Endodermal cell (in vitro differentiated cells): Measurements from ENCODE around the gene PCDHGB7. TPM values are rescaled to one million over a fixed set of nuclear protein-coding genes. Genes with fewer than 3 reads are reported as not detected.
"Not testable (repeated sequence)": the region's sequence is repeated elsewhere in the genome, so short reads cannot be mapped to it uniquely, and the experiment has no call there.

Experiments
- DNase-seq: peaks from one replicate; pipeline ENCODE4 v3.0.0-alpha.2; 2017
- H3K27ac ChIP-seq: 2 replicates; pipeline ENCODE4 v1.5.1; 2013; ENCODE audit warnings: mild to moderate bottlenecking, low read depth, low read length, moderate library complexity
- H3K27me3 ChIP-seq: 2 replicates; pipeline ENCODE4 v1.6.1; 2013; ENCODE audit warnings: mild to moderate bottlenecking, low read length, moderate library complexity; ENCODE audit not compliant: insufficient read depth, control insufficient read depth, poor library complexity, severe bottlenecking
- H3K36me3 ChIP-seq: 2 replicates; pipeline ENCODE4 v1.7.0; 2013; ENCODE audit warnings: mild to moderate bottlenecking, low read length, moderate library complexity; ENCODE audit not compliant: control insufficient read depth, insufficient read depth
- H3K4me1 ChIP-seq: one replicate; pipeline ENCODE4 v1.7.0; 2013; ENCODE audit warnings: low read length; ENCODE audit not compliant: control insufficient read depth, insufficient read depth
- H3K4me3 ChIP-seq: 2 replicates; pipeline ENCODE4 v1.5.1; 2013; ENCODE audit warnings: mild to moderate bottlenecking, low read length, moderate library complexity
- H3K9ac ChIP-seq: 2 replicates; pipeline ENCODE4 v1.6.1; 2013; ENCODE audit warnings: mild to moderate bottlenecking, low read length, moderate library complexity; ENCODE audit not compliant: poor library complexity, severe bottlenecking; ENCODE audit errors: extremely low read depth
- H3K9me3 ChIP-seq: 2 replicates; pipeline ENCODE4 v1.6.1; 2013; ENCODE audit warnings: mild to moderate bottlenecking, low read length, moderate library complexity; ENCODE audit not compliant: control insufficient read depth
- H3K27ac Mint-ChIP-seq: 2 replicates; pipeline ENCODE4 v1.8.0; 2020; ENCODE audit warnings: mixed read lengths
- H3K27me3 Mint-ChIP-seq: 2 replicates; pipeline ENCODE4 v1.8.0; 2021; ENCODE audit warnings: mild to moderate bottlenecking, mixed read lengths; ENCODE audit not compliant: insufficient read depth
- H3K36me3 Mint-ChIP-seq: 2 replicates; pipeline ENCODE4 v1.8.0; 2020; ENCODE audit warnings: low read depth, mixed read lengths
- H3K4me1 Mint-ChIP-seq: 2 replicates; pipeline ENCODE4 v1.8.0; 2020; ENCODE audit warnings: mixed read lengths
- H3K4me3 Mint-ChIP-seq: 2 replicates; pipeline ENCODE4 v1.8.0; 2020; ENCODE audit warnings: mild to moderate bottlenecking, moderate library complexity, mixed read lengths
- H3K9me3 Mint-ChIP-seq: 2 replicates; pipeline ENCODE4 v1.8.0; 2020; ENCODE audit warnings: mild to moderate bottlenecking, mixed read lengths
- CTCF ChIP-seq: fragments of 200-600 bp; sonication (generic); conservative IDR thresholded peaks from 2 replicates; pipeline ENCODE4 v1.5.0; 2021; ENCODE audit warnings: antibody characterized with exemption, mild to moderate bottlenecking
- WGBS, 2 experiments: methylation state at CpG; one replicate each; pipeline versions ENCODE4 v1.1.5 to v1.1.7; 2013; ENCODE audit warnings: missing lambda C conversion rate in 2 of 2, mixed read lengths in 1 of 2; ENCODE audit not compliant: insufficient coverage in 1 of 2, insufficient read length in 1 of 2; 5-methylcytosine and 5-hydroxymethylcytosine counted together
- total RNA-seq, 2 donors: library from RNA; stranded (reverse); fragmentation: NEBNext Ultra II Directional in 1 of 2; extraction: Animal tissue kit (Norgen Biotek cat#: 25700) in 1 of 2; gene quantifications; 2 replicates in 1 of 2; 3 replicates in 1 of 2; pipeline ENCODE4 v1.2.1, GENCODE V29; 2021

PCDHGB7 gene
- total RNA-seq, 2 donors from 2014 or later: 15.3 to 19.3 TPM

GRCh38 chr5:141427783-141428426, 10.4 kb downstream of the PCDHGB7 start:
- H3K27ac Mint-ChIP-seq: no peak overlapping the region
- H3K27ac ChIP-seq: no peak overlapping the region
- no peak for TF ChIP-seq CTCF
- H3K27me3 ChIP-seq: no peaks in the 10 kb centered on the region
- H3K36me3 Mint-ChIP-seq: peaks cover 70% of the 10 kb centered on the region
- H3K9me3 ChIP-seq: peaks cover 75% of the 10 kb centered on the region
- peaks cover 66% of the 10 kb centered on the region for H3K9me3 Mint-ChIP-seq
- WGBS, 2 experiments: 95 to 96% methylated on average over 44 to 53 of the region's 53 CpGs
- H3K4me1 Mint-ChIP-seq: no peaks in the 10 kb centered on the region
- H3K36me3 ChIP-seq: no peaks in the 10 kb centered on the region
- H3K27me3 Mint-ChIP-seq: no peaks in the 10 kb centered on the region
- H3K9ac ChIP-seq: no peak overlapping the region
- no peak for DNase-seq
- no peak overlapping the region for H3K4me3 Mint-ChIP-seq
- no peaks in the 10 kb centered on the region for H3K4me1 ChIP-seq
- H3K4me3 ChIP-seq: no peak overlapping the region

DNA sequence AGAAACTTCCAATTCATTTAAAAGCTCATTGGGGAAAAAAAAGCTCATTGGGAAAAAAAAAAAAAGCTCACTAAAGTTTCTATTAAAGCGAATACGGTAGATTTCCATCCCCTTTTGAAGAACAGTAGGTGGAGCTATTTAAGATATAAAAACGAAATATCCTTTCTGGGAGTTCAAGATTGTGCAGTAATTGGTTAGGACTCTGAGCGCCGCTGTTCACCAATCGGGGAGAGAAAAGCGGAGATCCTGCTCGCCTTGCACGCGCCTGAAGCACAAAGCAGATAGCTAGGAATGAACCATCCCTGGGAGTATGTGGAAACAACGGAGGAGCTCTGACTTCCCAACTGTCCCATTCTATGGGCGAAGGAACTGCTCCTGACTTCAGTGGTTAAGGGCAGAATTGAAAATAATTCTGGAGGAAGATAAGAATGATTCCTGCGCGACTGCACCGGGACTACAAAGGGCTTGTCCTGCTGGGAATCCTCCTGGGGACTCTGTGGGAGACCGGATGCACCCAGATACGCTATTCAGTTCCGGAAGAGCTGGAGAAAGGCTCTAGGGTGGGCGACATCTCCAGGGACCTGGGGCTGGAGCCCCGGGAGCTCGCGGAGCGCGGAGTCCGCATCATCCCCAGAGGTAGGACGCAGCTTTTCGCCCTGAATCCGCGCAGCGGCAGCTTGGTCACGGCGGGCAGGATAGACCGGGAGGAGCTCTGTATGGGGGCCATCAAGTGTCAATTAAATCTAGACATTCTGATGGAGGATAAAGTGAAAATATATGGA, 13.0 kb downstream of the PCDHGB7 start, which contains the start of gene PCDHGA12:
Gene PCDHGA12, plus strand, starts transcription at position 176 of the 782 bp plus-strand sequence. Its CDS starts 253 bp downstream, at position 429.
- no peak for TF ChIP-seq CTCF
- H3K4me1 ChIP-seq: no peaks in the 10 kb centered on the region
- peaks cover 72% of the 10 kb centered on the region for H3K9me3 Mint-ChIP-seq
- no peaks in the 10 kb centered on the region for H3K36me3 ChIP-seq
- H3K27ac ChIP-seq: no peak within 1 kb of the TSS
- no peaks in the 10 kb centered on the region for H3K27me3 ChIP-seq
- no peak for DNase-seq
- no peak within 1 kb of the TSS for H3K4me3 ChIP-seq
- H3K27me3 Mint-ChIP-seq: no peaks in the 10 kb centered on the region
- no peak within 1 kb of the TSS for H3K27ac Mint-ChIP-seq
- H3K4me3 Mint-ChIP-seq: no peak within 1 kb of the TSS
- H3K36me3 Mint-ChIP-seq: peaks cover 66% of the 10 kb centered on the region
- H3K9ac ChIP-seq: no peak within 1 kb of the TSS
- H3K9me3 ChIP-seq: peaks cover 77% of the 10 kb centered on the region
- no peaks in the 10 kb centered on the region for H3K4me1 Mint-ChIP-seq
- 94 to 97% methylated on average over 25 to 33 of the region's 33 CpGs for WGBS, 2 experiments

- no peak for DNase-seq
- H3K27ac ChIP-seq: no peak overlapping the region
- no peaks in the 10 kb centered on the region for H3K36me3 ChIP-seq
- peaks cover 71% of the 10 kb centered on the region for H3K9me3 ChIP-seq
- H3K36me3 Mint-ChIP-seq: peaks cover 59% of the 10 kb centered on the region
- H3K4me3 ChIP-seq: no peak overlapping the region
- peaks cover 73% of the 10 kb centered on the region for H3K9me3 Mint-ChIP-seq
- no peak overlapping the region for H3K4me3 Mint-ChIP-seq
- no peaks in the 10 kb centered on the region for H3K4me1 Mint-ChIP-seq
- no peaks in the 10 kb centered on the region for H3K4me1 ChIP-seq
- no peak overlapping the region for H3K9ac ChIP-seq
- no peak for TF ChIP-seq CTCF
- no peaks in the 10 kb centered on the region for H3K27me3 Mint-ChIP-seq
- H3K27me3 ChIP-seq: no peaks in the 10 kb centered on the region
- no peak overlapping the region for H3K27ac Mint-ChIP-seq
- WGBS, 2 experiments: 95 to 96% methylated on average over 37 of the region's 37 CpGs
Observed at GRCh38 chr5:141431286-141431685, 13.8 kb downstream of the PCDHGB7 start.

- not testable (repeated sequence) for H3K27me3 Mint-ChIP-seq, H3K4me1 ChIP-seq, H3K27me3 ChIP-seq, DNase-seq, H3K4me3 Mint-ChIP-seq, H3K4me3 ChIP-seq, H3K27ac ChIP-seq, H3K9ac ChIP-seq, H3K4me1 Mint-ChIP-seq, H3K27ac Mint-ChIP-seq, H3K36me3 ChIP-seq
- 95 to 100% methylated on average over 12 to 31 of the region's 38 CpGs for WGBS, 2 experiments
- H3K36me3 Mint-ChIP-seq: peaks cover 52% of the 10 kb centered on the region
- H3K9me3 ChIP-seq: peaks cover 62% of the 10 kb centered on the region
- H3K9me3 Mint-ChIP-seq: peaks cover 63% of the 10 kb centered on the region
Observed at GRCh38 chr5:141432308-141432707, 14.8 kb downstream of the PCDHGB7 start.

GRCh38 chr5:141432726-141433125, 15.2 kb downstream of the PCDHGB7 start:
- not testable (repeated sequence) for H3K4me3 Mint-ChIP-seq, H3K36me3 ChIP-seq, H3K27ac Mint-ChIP-seq, H3K4me3 ChIP-seq, H3K4me1 ChIP-seq, H3K27me3 ChIP-seq, H3K4me1 Mint-ChIP-seq, H3K27ac ChIP-seq, H3K9ac ChIP-seq, DNase-seq, H3K27me3 Mint-ChIP-seq
- 91 to 96% methylated on average over 16 to 29 of the region's 29 CpGs for WGBS, 2 experiments
- Mint-ChIP-seq H3K36me3 (peaks cover 48% of the 10 kb centered on the region), H3K9me3 (peaks cover 60% of the 10 kb centered on the region)
- H3K9me3 ChIP-seq: peaks cover 57% of the 10 kb centered on the region
